Astrocyte of the cerebellum (primary cell): ENCODE data around the gene SLC2A4RG.

ENCODE experiments used
- DNase-seq: peaks from one replicate; pipeline ENCODE4 v3.0.0-alpha.2; 2011; ENCODE audit warnings: low read depth
- H3K4me3 ChIP-seq: 2 replicates; pipeline ENCODE4 v1.5.1; 2011; ENCODE audit warnings: mild to moderate bottlenecking, low read depth, low read length, moderate library complexity
- in situ Hi-C: cut with HindIII; loops from 2 replicates; pipeline ENCODE4 v1.10.0; 2017; ENCODE audit warnings: low sequenced_read_pairs
- TF ChIP-seq, protein P1 (sequence below): IDR thresholded peaks from 2 replicates; pipeline ENCODE4 v1.5.1; 2012; ENCODE audit warnings: low read length, low read depth, moderate library complexity, mild to moderate bottlenecking; ENCODE audit errors: missing control alignments

Gene SLC2A4RG

DNA sequence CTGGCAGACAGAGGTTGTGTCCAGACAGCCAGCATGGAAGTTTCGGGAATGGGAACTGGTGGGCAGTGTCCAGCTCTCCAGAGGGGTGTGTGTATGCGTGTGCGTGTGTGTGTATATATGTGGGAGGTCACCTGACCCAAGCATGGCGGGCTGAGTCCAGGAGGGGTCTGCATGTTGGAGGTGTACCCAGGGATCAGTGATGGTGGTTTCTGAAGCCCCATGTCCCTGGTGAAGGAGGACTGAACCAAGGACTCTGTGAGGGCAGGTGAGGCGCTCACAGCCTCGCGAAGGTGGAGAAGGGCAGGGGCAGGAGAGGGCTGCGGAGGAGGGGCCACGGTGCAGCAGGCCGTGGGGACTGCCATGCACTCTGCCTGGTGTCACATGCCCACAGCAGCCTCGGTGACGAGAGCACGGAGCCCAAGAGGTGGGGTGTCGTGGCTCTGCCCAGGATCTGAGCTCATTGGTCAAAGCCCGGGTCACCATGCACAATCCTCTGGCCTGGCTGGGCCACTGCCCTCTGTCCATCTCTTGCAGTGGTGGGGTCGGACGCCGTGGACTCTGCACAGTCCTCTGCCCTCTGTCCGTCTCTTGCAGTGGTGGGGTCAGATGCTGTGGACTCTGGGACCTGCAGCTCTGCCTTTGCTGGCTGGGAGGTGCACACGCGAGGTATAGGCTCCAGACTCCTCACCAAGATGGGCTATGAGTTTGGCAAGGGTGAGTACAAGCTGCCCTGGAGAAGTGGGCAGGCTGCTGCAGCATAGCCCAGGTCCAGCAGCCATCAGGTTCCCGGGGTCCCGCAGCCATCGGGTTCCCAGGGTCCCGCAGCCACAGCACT lies 5.2 kb upstream of the SLC2A4RG start:
- no peak overlapping the region for H3K4me3 ChIP-seq
- in situ Hi-C loops, result no loop called here
- DNase-seq, result no peak
- TF ChIP-seq, protein P1, sequence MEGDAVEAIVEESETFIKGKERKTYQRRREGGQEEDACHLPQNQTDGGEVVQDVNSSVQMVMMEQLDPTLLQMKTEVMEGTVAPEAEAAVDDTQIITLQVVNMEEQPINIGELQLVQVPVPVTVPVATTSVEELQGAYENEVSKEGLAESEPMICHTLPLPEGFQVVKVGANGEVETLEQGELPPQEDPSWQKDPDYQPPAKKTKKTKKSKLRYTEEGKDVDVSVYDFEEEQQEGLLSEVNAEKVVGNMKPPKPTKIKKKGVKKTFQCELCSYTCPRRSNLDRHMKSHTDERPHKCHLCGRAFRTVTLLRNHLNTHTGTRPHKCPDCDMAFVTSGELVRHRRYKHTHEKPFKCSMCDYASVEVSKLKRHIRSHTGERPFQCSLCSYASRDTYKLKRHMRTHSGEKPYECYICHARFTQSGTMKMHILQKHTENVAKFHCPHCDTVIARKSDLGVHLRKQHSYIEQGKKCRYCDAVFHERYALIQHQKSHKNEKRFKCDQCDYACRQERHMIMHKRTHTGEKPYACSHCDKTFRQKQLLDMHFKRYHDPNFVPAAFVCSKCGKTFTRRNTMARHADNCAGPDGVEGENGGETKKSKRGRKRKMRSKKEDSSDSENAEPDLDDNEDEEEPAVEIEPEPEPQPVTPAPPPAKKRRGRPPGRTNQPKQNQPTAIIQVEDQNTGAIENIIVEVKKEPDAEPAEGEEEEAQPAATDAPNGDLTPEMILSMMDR, result no peak

DNA sequence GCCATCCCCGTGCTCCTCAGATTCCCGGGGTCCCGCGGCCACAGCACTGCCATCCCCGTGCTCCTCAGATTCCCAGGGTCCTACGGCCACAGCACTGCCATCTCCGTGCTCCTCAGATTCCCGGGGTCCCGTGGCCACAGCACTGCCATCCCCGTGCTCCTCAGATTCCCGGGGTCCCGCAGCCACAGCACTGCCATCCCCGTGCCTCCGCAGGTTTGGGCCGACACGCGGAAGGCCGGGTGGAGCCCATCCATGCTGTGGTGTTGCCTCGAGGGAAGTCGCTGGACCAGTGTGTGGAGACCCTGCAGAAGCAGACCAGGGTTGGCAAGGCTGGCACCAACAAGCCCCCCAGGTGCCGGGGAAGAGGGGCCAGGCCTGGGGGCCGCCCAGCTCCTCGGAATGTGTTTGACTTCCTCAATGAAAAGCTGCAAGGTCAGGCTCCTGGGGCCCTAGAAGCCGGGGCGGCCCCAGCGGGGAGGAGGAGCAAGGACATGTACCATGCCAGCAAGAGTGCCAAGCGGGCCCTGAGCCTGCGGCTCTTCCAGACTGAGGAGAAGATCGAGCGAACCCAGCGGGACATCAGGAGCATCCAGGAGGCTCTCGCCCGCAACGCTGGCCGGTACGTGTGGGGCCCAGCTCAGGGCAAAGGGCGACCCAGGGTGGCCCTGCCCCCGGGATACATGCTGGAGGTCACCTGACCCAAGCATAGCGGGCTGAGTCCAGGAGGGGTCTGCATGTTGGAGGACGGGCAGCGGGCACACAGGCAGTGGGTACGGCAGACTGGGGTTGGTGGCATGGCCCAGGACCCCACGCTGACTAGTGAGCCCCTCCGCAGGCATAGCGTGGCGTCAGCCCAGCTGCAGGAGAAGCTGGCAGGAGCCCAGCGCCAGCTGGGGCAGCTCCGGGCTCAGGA lies 4.4 kb upstream of the SLC2A4RG start:
- no peak overlapping the region for H3K4me3 ChIP-seq
- DNase-seq, result no peak
- TF ChIP-seq, protein P1, result no peak
- in situ Hi-C loops, result no loop called here

DNA sequence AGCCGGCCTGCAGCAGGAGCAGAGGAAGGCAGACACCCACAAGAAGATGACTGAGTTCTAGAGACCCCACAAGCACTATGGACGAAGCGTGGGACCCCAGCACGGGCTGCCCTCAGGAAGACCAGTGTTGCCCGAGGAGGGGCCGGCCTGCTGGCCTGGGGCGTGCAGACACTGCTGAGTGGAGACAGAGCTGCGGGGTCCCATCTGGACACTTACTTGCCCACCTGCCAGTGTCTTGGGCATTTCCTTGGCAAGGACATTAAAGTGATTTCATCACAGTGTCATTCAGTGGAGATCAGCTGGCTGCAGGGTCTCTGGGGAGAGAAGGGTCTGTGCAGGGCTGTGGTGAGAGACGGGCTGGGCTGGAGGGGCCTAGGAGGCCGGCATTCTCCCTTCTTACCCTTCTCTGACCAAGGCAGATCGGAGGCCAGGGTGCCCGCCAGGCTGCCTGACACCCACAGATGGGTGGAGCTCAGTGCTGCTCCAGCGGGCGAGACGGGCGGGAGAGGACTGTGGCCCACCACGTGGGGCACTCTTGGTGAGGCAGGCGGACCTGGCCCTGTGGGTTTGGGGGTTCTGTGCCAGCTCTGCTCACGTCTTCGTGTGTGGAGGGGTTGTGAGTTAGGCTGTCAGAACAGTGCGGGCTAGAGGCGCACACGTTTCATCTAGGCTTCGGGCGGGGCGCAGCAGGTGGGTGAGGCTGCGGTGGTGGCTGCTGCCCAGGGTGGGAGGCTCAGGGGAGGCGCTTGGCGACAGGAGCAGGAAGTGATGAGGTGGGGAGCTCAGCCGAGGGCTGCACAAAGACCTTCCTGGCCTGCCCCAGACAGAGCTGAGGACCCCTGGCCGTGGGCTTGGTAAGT lies 3.5 kb upstream of the SLC2A4RG start, which contains the start of gene LIME1:
Gene LIME1 (plus strand): TSS at position 806 of the 860 bp plus-strand sequence. CDS start 886 bp downstream, outside the sequence.
- TF ChIP-seq, protein P1, result no peak
- in situ Hi-C loops, result no loop called here
- H3K4me3 ChIP-seq, result no peak within 1 kb of the TSS
- no peak for DNase-seq

DNA sequence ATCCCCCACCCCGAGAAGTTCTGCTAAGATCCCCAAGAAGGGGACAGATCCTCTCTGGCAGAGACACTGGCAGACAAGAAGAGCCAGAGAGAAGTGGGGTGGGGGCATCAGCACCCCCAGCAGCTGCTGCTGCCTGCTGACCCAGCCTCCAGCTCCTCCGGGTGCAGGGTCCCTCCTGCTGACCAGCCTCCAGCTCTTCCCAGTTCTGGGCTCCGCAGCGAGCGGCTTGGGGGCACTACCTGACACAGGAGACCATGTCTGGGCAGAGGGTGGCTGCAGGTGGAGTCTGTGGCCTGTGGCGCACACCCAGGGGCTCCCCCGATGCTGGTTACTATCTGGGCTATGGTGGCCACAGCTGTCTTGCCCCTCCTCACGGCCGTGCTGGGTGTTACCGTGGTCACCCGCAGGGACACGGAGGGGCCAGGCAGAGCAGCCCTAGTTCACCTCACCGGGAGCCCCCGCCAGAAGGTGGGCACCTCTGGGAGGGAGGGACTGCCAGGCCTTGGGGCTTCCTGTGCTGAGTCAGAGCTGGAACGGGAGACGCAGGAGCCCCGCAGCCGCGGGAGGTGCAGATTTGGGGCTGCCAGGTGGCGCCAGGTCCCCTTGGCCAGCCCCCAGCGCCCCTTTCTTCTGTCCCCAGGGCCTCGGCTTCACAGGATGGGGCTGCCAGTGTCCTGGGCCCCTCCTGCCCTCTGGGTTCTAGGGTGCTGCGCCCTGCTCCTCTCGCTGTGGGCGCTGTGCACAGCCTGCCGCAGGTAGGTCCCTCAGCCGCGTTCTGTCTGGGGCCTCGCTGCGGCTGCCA lies 2.5 kb upstream of the SLC2A4RG start:
- no peak for DNase-seq

DNA sequence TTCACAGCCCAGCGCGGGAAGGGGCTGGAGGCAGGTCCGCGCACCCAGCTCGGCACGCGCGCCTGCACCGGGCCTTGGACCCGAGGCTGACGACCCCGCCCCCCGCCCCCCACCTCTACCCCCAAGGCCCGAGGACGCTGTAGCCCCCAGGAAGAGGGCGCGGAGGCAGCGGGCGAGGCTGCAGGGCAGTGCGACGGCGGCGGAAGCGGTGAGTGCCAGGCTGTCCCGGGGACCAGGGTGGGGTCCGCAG lies 2.0 kb upstream of the SLC2A4RG start:
- no peak overlapping the region for H3K4me3 ChIP-seq
- no peak for DNase-seq
- TF ChIP-seq, protein P1, result no peak
- in situ Hi-C loops, result no loop called here

More for the DNA sequence above, 2.5 kb upstream of the SLC2A4RG start:
- H3K4me3 ChIP-seq, result no peak overlapping the region
- TF ChIP-seq, protein P1, result no peak
- in situ Hi-C loops, result no loop called here
